HG03060 (cell line): Measurements from ENCODE around the gene KLLN.
"Not testable (repeated sequence)": the region's sequence is repeated elsewhere in the genome, so short reads cannot be mapped to it uniquely, and the experiment has no call there.

Source experiments
- ATAC-seq: cut with Tn5 transposase; IDR thresholded peaks from one replicate; pipeline ENCODE4 v1.9.1; 2021; ENCODE audit warnings: low read depth, moderate number of reproducible peaks; ENCODE audit not compliant: unreplicated experiment

Gene KLLN

GRCh38 chr10:87867453-87867852 lies 4.1 kb upstream of the KLLN start:
- ATAC-seq = no peak

- ATAC-seq = no peak
Observed at GRCh38 chr10:87866412-87866974, 3.2 kb upstream of the KLLN start.

GRCh38 chr10:87865241-87865881 lies 2.0 kb upstream of the KLLN start:
- no peak for ATAC-seq

- ATAC-seq = no peak
Observed at GRCh38 chr10:87864496-87865059, 1.2 kb upstream of the KLLN start.

GRCh38 chr10:87863951-87864495 lies 690 bp upstream of the KLLN start:
- ATAC-seq = not testable (repeated sequence)

- no peak for ATAC-seq
Observed at GRCh38 chr10:87862679-87863052, 667 bp downstream of the KLLN start.

- ATAC-seq = no peak
Observed at GRCh38 chr10:87861953-87862678, 1.2 kb downstream of the KLLN start.

GRCh38 chr10:87861566-87861952 lies 1.8 kb downstream of the KLLN start:
- no peak for ATAC-seq

GRCh38 chr10:87860816-87861403 lies 2.4 kb downstream of the KLLN start:
- no peak for ATAC-seq

- no peak for ATAC-seq
Observed at GRCh38 chr10:87860156-87860795, 3.1 kb downstream of the KLLN start.

- ATAC-seq = not testable (repeated sequence)
Observed at GRCh38 chr10:87855665-87856064, 7.7 kb downstream of the KLLN start.

- ATAC-seq = not testable (repeated sequence)
Observed at GRCh38 chr10:87855247-87855646, 8.1 kb downstream of the KLLN start.

- no peak for ATAC-seq
Observed at GRCh38 chr10:87852089-87852488, 11.2 kb downstream of the KLLN start.

- ATAC-seq = no peak
Observed at GRCh38 chr10:87850742-87851205, 12.6 kb downstream of the KLLN start.

- ATAC-seq = no peak
Observed at GRCh38 chr10:87849001-87849400, 14.3 kb downstream of the KLLN start.

- ATAC-seq = no peak
Observed at GRCh38 chr10:87847550-87847949, 15.8 kb downstream of the KLLN start.

GRCh38 chr10:87846711-87847110 lies 16.6 kb downstream of the KLLN start:
- ATAC-seq = not testable (repeated sequence)

- no peak for ATAC-seq
Observed at GRCh38 chr10:87846023-87846422, 17.3 kb downstream of the KLLN start.

- no peak for ATAC-seq
Observed at GRCh38 chr10:87845624-87845998, 17.7 kb downstream of the KLLN start.

GRCh38 chr10:87844837-87845623 lies 18.3 kb downstream of the KLLN start:
- no peak for ATAC-seq
